Epithelial cell of esophagus (primary cell): ENCODE measurements around the gene AK2.

Source experiments
- DNase-seq: peaks from one replicate; pipeline ENCODE4 v3.0.0; 2010; ENCODE audit warnings: low read depth
- H3K4me3 ChIP-seq: 2 replicates; pipeline ENCODE4 v1.5.1; 2011; ENCODE audit warnings: mild to moderate bottlenecking, low read length, control low read depth
- TF ChIP-seq, protein P1 (sequence below): IDR thresholded peaks from 2 replicates; pipeline ENCODE4 v1.5.1; 2011; ENCODE audit warnings: low read depth, mild to moderate bottlenecking, low read length, control low read depth, inconsistent platforms; ENCODE audit not compliant: insufficient read depth; ENCODE audit errors: missing control alignments

AK2 gene

DNA sequence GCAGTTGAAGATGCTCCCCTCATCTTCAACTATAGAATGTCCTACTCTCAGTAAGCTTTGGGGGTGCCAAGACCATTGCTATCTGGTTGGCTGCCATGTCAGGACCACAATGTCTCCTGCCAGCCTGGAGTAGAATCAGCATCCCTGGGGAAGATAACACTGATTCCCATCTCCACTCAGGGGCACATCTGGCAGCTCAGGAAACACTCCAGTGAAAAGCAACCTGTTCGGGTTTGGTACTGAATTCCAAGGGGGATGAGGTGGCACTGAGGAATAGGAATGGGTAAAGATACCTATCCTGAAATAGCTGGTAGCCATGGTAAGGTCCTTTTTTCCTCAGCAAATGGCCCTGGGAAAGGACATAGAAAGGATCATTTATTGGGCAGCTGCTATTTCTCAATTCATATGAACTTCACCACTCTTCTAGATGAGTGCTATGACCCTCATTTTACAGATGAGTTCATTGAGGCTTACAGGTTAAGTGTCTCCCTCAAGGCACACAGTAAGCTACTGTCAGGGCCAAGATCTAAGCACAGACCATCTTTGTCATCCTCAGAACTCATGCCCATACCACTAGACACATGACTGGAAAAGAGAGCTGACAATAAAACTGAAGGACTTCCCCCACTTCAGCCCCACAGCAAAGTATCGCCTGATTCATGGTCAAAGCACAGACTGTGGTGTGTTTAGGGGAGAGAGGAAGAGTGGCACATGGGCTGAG is 31.4 kb downstream of the AK2 start:
- no peak overlapping the region for H3K4me3 ChIP-seq
- TF ChIP-seq, protein P1, sequence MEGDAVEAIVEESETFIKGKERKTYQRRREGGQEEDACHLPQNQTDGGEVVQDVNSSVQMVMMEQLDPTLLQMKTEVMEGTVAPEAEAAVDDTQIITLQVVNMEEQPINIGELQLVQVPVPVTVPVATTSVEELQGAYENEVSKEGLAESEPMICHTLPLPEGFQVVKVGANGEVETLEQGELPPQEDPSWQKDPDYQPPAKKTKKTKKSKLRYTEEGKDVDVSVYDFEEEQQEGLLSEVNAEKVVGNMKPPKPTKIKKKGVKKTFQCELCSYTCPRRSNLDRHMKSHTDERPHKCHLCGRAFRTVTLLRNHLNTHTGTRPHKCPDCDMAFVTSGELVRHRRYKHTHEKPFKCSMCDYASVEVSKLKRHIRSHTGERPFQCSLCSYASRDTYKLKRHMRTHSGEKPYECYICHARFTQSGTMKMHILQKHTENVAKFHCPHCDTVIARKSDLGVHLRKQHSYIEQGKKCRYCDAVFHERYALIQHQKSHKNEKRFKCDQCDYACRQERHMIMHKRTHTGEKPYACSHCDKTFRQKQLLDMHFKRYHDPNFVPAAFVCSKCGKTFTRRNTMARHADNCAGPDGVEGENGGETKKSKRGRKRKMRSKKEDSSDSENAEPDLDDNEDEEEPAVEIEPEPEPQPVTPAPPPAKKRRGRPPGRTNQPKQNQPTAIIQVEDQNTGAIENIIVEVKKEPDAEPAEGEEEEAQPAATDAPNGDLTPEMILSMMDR, result no peak
- no peak for DNase-seq

- TF ChIP-seq, protein P1, result no peak
- no peak overlapping the region for H3K4me3 ChIP-seq
- DNase-seq, result peak; percentile 97
Observed at GRCh38 chr1:33004613-33005012, 32.1 kb downstream of the AK2 start.

- no peak overlapping the region for H3K4me3 ChIP-seq
- TF ChIP-seq, protein P1, result no peak
- no peak for DNase-seq
Observed at GRCh38 chr1:33003657-33004056, 33.0 kb downstream of the AK2 start.

DNA sequence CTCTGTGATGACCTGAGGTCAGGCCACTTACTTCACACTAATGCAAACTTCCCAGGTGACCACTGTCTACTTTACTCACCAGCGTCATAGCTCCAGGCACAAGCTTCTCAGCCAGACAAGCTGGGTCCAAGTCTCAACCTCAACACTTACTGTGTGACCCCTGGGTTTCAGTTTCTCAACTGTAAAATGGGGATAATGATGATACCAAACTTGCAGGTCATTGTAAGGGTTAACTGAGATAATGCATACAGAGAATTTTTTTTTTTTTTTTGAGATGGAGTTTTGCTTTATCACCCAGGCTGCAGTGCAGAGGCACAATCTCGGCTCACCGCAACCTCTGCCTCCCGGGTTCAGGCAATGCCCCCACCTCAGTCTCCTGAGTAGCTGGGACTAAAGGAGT is 34.7 kb downstream of the AK2 start:
- DNase-seq, result no peak
- TF ChIP-seq, protein P1, result no peak
- H3K4me3 ChIP-seq, result no peak overlapping the region

GRCh38 chr1:33001282-33001681 is 35.4 kb downstream of the AK2 start:
- TF ChIP-seq, protein P1, result peak; percentile 40
- H3K4me3 ChIP-seq, result no peak overlapping the region
- DNase-seq, result no peak

- no peak overlapping the region for H3K4me3 ChIP-seq
- no peak for DNase-seq
- TF ChIP-seq, protein P1, result no peak
Observed at GRCh38 chr1:33000427-33001026, 36.2 kb downstream of the AK2 start.

- TF ChIP-seq, protein P1, result no peak
- no peak for DNase-seq
- no peak overlapping the region for H3K4me3 ChIP-seq
Observed at GRCh38 chr1:32998997-32999396, 37.7 kb downstream of the AK2 start.
